ENCODE results near the gene GATD1. TPM values are rescaled to one million over a fixed set of nuclear protein-coding genes. Genes with fewer than 3 reads are reported as not detected.

GATD1 gene
- total and polyA plus RNA-seq, 2 donors (not counting 1 experiment from before 2014, with no cell fraction given) = 62.4 to 70.0 TPM

- DNase-seq (no peak), ATAC-seq (ENCODE audit: low read depth) (no peak)
- Mint-ChIP-seq H3K4me3 (no peak overlapping the region), H3K9me3 (ENCODE audit: insufficient read depth) (no peaks in the 10 kb centered on the region), H3K4me1 (peaks cover 2% of the 10 kb centered on the region), H3K27me3 (no peaks in the 10 kb centered on the region), H3K27ac (no peak overlapping the region)
- whole genome bisulfite sequencing (ENCODE audit: insufficient coverage) = 97% methylated on average over 16 of the region's 18 CpGs
- Histone ChIP-seq H3K27me3 (replicated peaks in 1 of 4; ENCODE audit: control extremely low read depth in 1 of 4, control insufficient read depth in 3 of 4, insufficient read depth in 4 of 4, low read length in 3 of 4) (no peaks in the 10 kb centered on the region), H3K4me2 (replicated peaks; ENCODE audit: low read depth, low read length, poor library complexity, severe bottlenecking) (no peak overlapping the region), H3K9ac (ENCODE audit: low read length) (no peak overlapping the region), H3K4me3 (ENCODE audit: control extremely low read depth in 1 of 5, extremely low read depth in 1 of 5, insufficient read depth in 1 of 5, low read depth in 2 of 5, low read length in 4 of 5) (no peak overlapping the region), H3K4me1 (ENCODE audit: control insufficient read depth in 2 of 2, insufficient read depth in 2 of 2, low read length in 2 of 2) (no peaks in the 10 kb centered on the region), H3K79me2 (ENCODE audit: control insufficient read depth, insufficient read depth, low read length) (no peaks in the 10 kb centered on the region), H3K9me3 (ENCODE audit: control extremely low read depth in 1 of 3, control insufficient read depth in 2 of 3, insufficient read depth in 1 of 3, low read length in 2 of 3) (no peaks in the 10 kb centered on the region), H2AFZ (ENCODE audit: insufficient read depth, low read depth, low read length, poor library complexity, severe bottlenecking) (no peak overlapping the region), H3K27ac (ENCODE audit: low read length in 2 of 2) (no peak overlapping the region), H4K20me1 (ENCODE audit: control insufficient read depth, insufficient read depth, low read length, poor library complexity, severe bottlenecking) (peaks cover 17% of the 10 kb centered on the region), H3K36me3 (replicated peaks in 1 of 2; ENCODE audit: control extremely low read depth in 1 of 2, control insufficient read depth in 1 of 2, extremely low read depth in 1 of 2, insufficient read depth in 2 of 2, low read length in 1 of 2) (peaks cover 2 to 48% of the 10 kb centered on the region in 2 experiments)
- ChIA-PET CTCF (interaction anchor here (1.3 to 3.4 kb wide), 6 partner anchors 15 to 209 kb away, joined by 4 to 16 read pairs (median 8); partner anchors contain the start of gene TALDO1), POLR2A (no interaction called here)
- intact Hi-C loops (cut with micrococcal nuclease) = loop anchor here (1.0 kb wide), 4 partner anchors 36 to 316 kb away; no protein-coding TSS in a partner anchor
- no peak for TF ChIP-seq EZH2 (IDR thresholded peaks at IDR 0.05; ENCODE audit: borderline replicate concordance, insufficient read depth, low read depth, low read length, poor library complexity, severe bottlenecking)
- no peak for TF ChIP-seq CTCF (IDR thresholded peaks at IDR 0.05)
Observed at GRCh38 chr11:764322-765024, 12.8 kb downstream of the GATD1 start.
